Subcutaneous adipose tissue (tissue), 4 donors: Measurements from ENCODE around the gene WNT6. TPM values are rescaled to one million over a fixed set of nuclear protein-coding genes. Genes with fewer than 3 reads are reported as not detected.

Experiments used
- CTCF ChIP-seq: fragments of 450-650 bp; IDR thresholded peaks from one replicate; pipeline ENCODE4 v1.5.1; 2016; ENCODE audit warnings: low read depth, mild to moderate bottlenecking, control low read depth, antibody characterized with exemption, moderate library complexity
- total RNA-seq, 4 donors: library from RNA; depleted of rRNA; stranded (reverse); fragments of >200 nt; gene quantifications; one replicate each; pipeline ENCODE4 v1.1.0, GENCODE V29; 2016

Gene WNT6
- total RNA-seq, 4 donors from 2014 or later, result 0.34 to 2.0 TPM; not detected in 2

GRCh38 chr2:218876562-218877219 lies 17.1 kb downstream of the WNT6 start:
- TF ChIP-seq CTCF, result no peak

- TF ChIP-seq CTCF, result no peak
Measured at GRCh38 chr2:218877331-218877730, 17.7 kb downstream of the WNT6 start.

- no peak for TF ChIP-seq CTCF
Measured at GRCh38 chr2:218877891-218878290, 18.3 kb downstream of the WNT6 start.

- TF ChIP-seq CTCF, result no peak
Measured at GRCh38 chr2:218878486-218878885, 18.9 kb downstream of the WNT6 start.

GRCh38 chr2:218878926-218879761 lies 19.5 kb downstream of the WNT6 start:
- TF ChIP-seq CTCF, result no peak

- no peak for TF ChIP-seq CTCF
Measured at GRCh38 chr2:218879776-218880101, 20.1 kb downstream of the WNT6 start.

GRCh38 chr2:218880102-218880858 lies 20.7 kb downstream of the WNT6 start, which contains the start of gene WNT10A:
WNT10A (plus strand) TSS chr2:218880852; CDS start chr2:218880996, 144 bp downstream.
- no peak for TF ChIP-seq CTCF
